GM21529 (cell line): ENCODE results near the gene NCDN.

Source experiments
- ATAC-seq: cut with Tn5 transposase; IDR thresholded peaks from one replicate; pipeline ENCODE4 v1.9.1; 2021; ENCODE audit not compliant: unreplicated experiment

NCDN gene, protein sequence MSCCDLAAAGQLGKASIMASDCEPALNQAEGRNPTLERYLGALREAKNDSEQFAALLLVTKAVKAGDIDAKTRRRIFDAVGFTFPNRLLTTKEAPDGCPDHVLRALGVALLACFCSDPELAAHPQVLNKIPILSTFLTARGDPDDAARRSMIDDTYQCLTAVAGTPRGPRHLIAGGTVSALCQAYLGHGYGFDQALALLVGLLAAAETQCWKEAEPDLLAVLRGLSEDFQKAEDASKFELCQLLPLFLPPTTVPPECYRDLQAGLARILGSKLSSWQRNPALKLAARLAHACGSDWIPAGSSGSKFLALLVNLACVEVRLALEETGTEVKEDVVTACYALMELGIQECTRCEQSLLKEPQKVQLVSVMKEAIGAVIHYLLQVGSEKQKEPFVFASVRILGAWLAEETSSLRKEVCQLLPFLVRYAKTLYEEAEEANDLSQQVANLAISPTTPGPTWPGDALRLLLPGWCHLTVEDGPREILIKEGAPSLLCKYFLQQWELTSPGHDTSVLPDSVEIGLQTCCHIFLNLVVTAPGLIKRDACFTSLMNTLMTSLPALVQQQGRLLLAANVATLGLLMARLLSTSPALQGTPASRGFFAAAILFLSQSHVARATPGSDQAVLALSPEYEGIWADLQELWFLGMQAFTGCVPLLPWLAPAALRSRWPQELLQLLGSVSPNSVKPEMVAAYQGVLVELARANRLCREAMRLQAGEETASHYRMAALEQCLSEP

DNA sequence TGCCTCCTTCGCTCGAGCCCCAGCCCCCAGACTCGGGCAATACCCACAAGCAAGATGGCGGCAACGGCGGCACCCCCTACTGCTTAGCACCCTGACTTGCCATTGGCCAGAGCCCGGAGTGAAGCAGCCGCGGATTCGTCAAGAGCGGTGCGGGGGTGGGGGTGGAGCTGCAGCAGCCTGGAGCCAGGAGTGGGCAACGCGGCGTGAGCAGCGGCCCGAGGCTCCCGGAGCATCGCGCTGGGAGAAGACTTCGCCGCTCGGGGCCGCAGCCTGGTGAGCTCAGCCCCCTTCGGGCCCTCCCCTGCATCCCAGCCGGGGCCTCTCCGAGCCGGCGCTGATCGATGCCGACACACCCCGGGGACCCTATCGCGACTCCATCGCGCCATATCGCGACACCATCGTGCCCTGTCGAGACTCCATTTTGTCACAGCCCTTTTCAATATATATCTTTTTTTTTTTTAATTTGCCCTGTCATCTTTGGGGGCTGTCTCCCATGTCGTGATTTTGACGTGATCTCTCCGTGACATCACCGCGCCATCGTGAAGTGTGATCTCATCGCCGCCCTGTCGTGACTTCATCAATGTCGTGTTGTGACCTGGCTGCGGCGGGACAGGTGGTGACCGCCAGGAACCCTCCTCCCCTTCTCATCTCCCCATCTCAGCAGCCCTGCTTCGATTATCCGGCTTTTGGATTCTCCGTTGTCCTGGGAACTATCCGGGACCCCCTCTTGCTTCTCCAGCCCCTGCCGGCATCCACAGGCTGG, at the start of gene NCDN:
Gene NCDN, plus strand, starts transcription at position 189 of the 763 bp plus-strand sequence. Its CDS starts 392 bp downstream, at position 581.
- ATAC-seq = peak; percentile 83

DNA sequence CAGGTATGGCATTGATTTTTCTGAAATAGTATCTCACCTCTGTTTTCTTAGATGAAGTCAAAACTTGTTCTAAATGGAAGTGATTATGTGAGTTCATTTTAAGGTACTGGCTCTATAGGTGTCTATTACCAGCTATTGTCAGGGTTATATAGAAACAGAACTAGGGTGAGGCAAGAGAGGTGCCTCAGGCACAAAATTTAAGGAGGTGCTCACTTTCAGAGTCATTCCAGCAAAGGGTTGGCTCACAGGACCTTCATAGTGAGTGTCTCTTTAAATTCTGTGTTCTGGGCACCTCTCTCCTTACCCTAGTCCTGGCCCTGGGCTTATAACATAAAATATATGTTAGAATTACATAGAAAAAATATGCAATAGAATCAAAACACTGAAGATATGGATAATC, 49.7 kb upstream of the NCDN start:
- ATAC-seq = no peak

DNA sequence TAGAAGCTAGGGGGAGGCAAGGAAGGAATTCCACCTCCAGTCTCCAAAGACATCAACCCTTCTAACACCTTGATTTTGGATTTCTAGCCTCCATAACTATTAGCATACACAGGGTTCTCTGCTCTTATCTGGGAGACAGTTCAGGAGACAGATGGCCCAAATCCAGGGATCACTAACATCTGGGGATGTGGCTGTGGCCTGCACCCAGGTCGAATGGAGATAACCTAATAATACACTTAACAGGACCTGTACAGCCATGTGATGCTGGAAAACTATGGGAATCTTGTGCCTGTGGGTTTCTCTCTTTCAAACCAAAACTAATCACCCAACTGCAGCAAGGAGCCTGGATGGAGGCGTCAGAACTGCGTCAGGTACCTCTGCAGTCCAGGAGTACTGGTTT, 48.0 kb upstream of the NCDN start:
- no peak for ATAC-seq

DNA sequence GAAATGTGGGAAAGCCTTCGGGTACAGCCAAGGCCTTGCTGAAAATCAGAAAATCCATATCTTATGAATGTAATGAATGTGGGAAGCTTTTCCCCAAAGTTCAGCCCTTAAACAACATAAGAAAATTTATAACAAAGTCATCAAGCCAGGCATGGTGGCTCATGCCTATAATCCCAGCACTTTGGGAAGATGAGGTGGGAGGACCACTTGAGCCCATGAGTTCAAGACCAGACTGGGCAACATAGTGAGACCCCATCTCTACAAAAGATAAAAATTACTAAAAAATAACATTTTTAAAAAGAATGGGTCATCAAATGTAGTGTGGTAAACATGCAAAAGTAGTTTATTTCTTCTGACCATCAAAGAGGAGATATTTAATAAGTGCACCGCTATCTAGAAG, 46.3 kb upstream of the NCDN start:
- ATAC-seq = no peak

DNA sequence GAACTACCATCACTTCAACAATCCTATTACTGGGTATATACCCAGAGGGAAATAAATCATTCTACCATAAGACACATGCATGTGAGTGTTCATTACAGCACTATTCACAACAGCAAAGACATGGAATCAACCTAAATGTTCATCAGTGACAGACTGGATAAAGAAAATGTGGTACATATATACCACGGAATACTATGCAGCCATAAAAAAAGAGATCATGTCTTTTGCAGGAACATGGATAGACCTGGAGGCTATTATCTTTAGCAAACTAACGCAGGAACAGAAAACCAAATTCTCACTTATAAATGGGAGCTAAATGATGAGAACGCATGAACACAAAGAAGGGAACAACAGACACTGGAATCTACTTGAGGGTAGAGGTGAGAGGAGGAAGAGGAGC, 39.4 kb upstream of the NCDN start:
- ATAC-seq = no peak

DNA sequence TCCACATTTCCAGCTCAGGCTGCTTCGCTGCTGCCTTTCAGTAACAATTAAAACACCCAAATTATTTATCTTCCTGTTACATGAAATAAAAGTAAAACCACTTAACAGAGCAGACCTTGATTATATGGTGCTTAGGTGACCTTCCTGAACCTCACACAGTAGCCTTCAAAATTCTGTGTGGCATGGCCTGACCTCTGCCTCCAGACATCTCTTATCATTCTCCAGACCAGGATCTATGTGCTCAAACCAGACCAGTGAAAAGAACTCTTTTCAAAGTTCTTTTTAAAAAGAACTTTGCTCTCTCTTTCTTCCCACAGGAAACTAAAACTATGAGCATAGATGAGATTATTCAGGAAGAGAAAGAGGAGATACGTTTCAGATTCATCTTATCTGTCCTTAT, 38.2 kb upstream of the NCDN start:
- ATAC-seq = no peak

DNA sequence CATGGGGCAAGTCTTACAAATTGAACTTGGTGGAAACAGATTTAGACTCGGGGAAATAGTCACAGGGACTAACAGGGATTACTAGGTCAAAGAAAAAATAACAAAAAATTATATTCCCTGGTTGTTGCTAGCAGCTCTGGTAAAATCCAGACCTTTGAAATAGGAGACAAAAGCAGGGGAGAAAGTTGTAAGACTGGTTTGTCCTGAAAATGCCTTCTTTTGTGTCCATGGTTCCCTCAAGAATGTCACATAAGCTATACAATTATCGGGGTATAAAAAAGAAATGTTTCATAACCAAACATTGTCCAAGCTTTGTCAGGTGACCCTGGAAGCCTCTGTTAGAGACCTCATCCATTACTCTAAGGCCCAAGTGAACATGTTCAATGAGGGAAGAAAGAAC, 33.5 kb upstream of the NCDN start:
- ATAC-seq = no peak

DNA sequence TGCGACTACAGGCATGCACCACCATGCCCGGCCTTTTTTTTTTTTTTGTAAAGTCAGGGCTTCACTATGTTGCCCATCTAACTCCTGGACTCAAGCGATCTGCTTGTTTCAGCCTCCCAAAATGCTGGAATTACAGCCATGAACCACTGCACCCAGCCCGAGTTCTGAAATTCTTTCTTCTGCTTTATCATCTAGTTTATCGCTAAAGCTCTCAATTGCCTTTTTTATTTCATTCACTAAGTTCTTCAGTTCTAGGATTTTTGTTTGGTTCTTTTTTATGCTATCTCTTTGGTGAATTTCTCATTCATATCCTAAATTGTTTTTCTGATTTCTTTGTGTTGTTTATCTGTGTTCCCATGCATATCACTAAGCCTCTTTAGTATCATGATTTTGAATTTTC, 27.4 kb upstream of the NCDN start:
- ATAC-seq = no peak

DNA sequence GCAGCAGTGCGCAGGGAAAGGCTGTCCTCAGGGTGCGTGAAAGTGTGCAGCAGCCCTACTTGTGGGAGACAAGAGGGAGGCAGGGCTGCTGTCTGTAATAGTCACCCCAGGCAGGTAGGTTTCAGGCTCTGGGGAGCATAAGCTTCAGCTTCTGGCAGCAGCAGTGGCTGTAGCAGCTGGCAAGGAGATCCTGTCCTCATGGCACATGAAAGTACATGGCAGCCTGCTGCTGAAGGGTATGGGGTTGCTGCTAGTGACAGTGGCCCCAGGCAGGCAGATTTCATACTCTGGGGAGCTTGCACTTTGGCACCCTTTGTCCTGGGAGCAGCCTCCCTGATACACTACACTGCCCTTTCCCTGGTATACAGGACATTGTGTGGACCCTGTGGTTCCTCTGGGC, 26.7 kb upstream of the NCDN start:
- no peak for ATAC-seq

DNA sequence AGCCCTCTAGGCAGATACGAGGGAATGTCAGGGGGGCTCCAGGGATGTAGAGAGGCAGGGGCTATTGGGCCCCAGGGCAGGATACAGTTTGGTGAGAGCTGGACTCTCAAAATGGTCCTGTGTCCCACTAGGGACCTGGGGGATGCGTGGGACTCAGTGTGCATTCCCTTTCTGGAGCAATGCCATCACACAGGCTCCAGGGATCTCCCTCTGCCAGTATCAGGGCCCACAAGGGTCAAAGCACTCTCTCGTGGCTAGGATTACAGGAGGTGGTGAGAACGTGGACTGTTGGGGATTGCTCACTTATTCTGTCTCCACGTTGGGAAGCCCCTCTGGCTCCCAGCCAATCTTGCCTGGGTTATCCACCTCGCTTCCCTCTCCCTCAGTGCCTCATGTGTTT, 26.2 kb upstream of the NCDN start:
- no peak for ATAC-seq

DNA sequence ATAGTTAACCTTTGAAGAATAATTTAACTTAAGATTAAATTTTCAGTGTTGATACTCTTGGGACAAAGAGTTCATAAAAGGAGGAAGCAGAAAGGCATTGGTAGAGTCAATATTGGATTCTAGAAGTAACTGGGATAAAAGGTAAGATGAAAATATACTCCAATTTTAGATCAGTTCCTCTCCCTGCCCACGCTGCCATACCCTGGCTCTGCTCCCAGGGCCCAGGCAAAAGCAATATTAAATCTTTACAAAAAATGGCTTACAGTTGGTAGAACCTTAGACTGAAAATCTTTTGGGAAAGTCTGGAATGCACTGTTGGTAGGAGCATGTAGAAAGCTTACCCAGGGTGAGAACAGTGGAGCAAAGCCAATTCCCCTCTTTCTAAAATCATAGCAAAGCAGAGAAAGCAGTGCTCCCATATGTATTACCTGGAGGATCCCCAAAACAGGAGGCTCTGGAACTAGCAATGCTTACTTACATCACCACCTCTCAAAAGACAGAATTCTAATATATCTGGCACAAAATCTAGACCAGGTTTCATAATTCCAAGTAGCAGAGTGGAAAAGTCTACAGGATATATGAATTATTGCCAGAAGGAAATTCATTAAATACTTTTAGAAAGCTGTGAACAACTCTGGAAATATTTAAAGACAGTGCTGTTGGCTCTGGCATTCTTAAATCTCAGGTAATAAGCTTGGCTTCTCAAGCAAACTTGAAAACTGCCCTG, 24.9 kb upstream of the NCDN start:
- no peak for ATAC-seq

DNA sequence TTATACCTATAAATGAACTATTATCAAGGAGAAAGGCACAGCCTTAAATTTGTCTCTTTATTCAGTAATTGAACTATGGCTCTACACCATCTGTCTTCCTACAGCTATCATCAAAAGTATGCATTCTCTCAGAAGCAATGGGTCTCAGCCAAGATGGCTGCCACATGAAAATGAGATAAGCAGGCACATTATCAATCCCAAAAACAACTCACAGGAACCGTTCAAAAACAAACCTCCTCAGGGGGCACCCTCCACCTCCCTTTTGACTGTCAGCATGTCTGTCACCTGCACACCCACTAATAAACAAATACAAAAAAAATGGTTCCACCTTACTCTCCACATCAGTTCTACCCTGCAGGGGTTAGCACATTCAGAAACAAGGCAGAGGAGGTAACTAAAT, 24.0 kb upstream of the NCDN start:
- ATAC-seq = no peak

DNA sequence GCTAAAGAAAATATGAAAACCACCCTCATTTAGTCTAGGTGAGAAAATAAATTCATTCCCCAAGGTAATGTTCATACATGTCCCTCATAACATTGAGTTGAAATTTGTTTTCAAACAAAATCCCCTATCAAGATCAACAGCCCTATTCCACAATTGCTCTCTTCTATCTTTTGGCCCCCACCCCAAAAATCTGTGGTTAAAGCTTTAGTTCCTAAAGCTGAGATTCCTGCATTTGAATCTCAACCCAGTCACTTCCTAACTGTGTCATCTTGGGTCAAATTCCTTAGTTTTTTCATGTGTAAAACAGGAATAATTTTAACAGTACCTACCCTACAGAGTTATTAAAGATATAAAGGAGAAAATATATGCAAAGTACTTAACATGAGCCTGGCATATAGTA, 22.4 kb upstream of the NCDN start:
- no peak for ATAC-seq

DNA sequence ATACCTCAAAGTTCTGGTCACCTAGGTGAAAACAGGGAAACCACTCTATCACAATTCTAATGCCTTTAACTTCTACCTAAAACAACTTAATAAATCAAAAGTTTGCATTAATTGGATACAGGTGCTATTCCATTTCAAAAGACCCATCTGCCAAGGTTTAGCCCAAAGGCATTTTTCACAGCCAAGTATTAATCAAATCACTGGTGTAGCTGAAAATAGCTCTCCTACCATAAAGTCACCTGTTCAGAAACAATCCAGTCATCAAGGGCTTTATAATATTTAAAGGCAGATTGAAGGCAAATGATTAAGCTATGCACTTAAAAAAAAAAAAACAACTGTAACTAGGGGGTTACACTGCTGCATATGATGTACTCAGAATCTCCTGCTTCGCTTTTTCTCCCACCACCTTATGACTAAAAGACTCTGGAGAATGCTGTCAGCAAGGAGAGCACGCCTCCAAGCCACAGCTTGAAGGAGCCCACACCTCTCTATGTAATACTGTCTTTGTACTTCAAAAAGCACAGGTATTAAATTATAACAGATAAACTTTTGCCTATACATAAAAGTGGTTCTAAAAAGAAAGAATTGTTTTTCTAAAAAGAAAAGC, 20.9 kb upstream of the NCDN start:
- ATAC-seq = no peak

DNA sequence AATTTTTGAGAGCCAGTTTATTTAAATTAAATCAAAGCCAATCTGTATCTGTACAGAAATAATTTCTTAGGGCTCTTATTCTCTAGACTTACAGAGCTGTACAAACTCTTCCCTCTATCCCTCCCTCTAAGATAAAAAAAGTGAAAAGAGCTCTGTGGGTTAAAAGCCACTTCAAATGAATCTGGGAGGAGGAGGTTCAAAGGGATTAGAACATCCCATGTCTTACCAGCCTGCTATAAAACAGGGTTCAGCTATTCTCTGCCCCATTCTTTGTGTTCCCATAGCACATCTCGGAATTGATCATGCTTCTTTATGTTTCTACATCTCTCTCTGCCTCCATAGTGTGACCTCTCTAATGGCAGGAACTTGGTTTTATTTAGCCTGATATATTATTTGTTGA, 19.8 kb upstream of the NCDN start:
- ATAC-seq = no peak

DNA sequence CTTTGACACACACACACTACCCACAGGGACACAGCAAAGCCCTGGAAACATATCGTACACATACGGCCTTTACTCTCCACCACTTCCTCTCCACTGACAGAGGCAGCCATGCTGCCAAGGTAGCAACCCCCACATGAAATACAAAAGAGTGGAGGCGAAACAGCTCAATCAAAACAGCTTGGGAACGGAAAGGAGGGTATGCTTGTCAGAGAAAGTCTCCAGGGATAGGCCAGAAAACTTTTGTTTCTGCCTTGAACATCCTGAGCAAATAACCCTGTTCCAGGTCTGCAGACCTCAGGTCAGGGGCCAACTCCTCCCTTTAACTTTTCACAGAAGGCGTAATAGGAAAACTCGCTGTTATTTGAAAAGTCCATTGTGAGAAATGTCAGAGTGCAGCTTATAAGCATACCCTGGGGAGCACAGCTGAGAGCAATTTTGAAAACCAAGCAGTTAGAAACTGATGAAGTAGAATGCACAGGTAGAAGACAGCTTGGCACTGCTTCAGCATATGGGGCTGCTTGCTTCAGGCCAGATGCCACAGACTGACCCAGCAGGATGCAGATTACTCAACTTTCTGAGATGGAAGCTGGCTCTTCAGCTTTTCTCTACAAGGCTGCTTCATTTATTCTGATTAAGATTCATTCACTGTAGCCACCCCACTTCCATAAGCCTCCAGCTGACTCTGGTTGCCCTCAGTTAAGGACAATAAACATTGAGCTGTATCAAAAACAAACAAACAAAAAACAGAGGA, 18.4 kb upstream of the NCDN start:
- peak; percentile 54 for ATAC-seq

DNA sequence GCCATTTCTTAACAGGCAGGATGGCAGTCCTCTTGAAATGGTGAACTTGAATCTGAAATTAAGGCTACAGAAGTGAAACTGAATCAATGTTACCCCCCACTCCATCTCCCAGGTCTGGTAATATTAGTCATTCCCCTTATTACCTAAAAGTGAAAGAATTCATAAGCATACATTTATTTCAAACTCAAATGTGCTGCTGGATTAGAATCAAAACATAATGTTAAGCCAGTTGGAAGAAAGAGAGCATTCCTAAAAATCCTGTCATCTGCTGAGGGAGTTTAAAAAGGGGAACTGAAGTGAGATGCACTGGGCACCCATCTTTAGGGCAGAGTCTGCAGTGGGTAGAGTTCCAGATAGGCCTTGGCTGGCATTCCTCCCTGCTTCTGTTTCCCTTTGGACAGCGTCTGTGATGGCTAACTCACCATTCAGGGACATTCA, 17.8 kb upstream of the NCDN start:
- peak; percentile 42 for ATAC-seq

DNA sequence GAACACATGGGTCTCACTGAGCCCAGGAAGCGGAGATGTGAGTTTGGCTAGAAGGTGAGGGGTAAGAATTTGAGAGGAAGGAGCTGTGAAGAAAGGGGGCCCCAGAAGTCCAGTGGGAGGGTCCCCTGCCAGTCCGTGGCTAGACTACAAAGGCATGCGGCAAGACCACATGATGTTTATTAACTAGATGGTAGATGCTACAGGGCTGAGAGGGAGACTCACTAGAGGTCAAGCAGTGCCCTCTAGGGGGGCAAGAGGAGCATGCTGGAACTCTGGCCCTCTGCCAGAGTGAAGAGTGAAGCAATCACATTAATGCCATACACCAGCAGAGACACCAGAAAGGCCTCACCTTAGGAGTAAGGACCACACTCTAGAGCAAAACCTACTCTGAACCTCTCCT, 12.6 kb upstream of the NCDN start:
- no peak for ATAC-seq

DNA sequence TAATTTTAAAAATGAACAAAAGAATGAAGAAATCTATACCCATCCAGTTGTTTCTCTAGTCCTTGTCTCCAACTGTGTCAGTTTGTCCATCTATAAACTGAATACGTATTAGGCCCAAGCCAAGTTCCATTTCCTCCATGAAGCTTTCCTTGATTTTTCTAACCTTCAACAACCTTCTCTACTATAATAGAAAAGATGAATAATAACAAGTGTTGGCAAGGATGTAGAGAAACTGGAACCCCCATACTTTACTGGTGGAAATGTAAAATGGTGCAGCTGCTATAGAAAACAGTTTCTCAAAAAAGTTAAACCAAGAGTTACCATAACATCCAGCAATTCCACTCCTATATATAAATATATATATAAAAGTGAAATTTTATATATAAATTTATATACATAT, 11.0 kb upstream of the NCDN start:
- ATAC-seq = no peak

DNA sequence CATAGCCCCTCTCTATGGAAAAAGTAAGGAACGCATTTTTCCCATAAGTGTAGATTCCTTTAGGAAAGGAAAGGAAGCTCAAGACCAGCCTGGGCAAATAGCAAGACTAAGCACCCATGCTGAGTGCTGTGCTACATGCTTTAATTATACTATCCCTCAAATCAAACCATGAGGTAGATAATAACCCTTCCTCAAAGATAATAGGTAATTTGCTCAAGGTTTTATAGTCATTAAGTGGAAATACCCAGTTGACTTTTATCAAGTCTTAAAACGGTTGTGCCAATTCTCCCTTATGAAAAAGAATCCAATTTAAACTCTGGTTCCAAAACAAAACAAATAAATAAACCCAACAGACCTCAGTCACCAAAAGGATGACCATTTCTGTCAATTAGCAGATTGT, 3.7 kb upstream of the NCDN start:
- no peak for ATAC-seq
